Measurements from ENCODE around the gene NT5E. TPM values are rescaled to one million over a fixed set of nuclear protein-coding genes. Genes with fewer than 3 reads are reported as not detected.

NT5E gene
- total RNA-seq, 1 experiment from 2014 or later, result 15.8 TPM

DNA sequence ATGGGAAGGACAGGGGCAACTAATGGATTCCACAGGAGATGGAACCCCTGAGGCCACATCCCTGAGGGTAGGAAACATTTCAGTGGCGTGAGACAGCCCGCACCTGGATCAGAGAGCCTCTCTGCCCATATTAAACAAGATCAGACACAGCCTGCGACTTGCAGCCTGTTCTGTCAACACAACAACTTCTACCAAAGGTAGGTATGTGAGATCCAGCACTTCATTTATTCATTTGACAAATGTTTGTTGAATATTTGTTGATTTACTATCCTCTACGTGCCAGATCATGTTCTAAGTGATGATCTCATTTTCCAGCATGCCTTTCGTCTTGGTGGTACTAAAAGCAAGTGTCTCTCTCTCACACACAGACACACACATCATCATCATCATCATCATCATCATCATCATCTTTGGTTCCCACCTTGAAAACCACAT lies 43.2 kb upstream of the NT5E start:
- CTCF ChIA-PET, result no interaction called here
- H3K27ac ChIP-seq (ENCODE audit: low read length), result no peak overlapping the region
- no peaks in the 10 kb centered on the region for H3K9me3 ChIP-seq (ENCODE audit: low read length)
- H3F3A ChIP-seq (ENCODE audit: low read length, unreplicated experiment), result peaks cover 4% of the 10 kb centered on the region
- POLR2A ChIA-PET (ENCODE audit: unreplicated experiment), result no interaction called here
- H3K79me2 ChIP-seq (ENCODE audit: low read length), result no peaks in the 10 kb centered on the region
- H3K36me3 ChIP-seq (ENCODE audit: low read depth, low read length), result no peaks in the 10 kb centered on the region
- H4K20me1 ChIP-seq (ENCODE audit: low read length), result no peaks in the 10 kb centered on the region
- no peak overlapping the region for H2AFZ ChIP-seq (ENCODE audit: low read length)
- BruUV-seq (replicated peaks), result no TSS peak
- H3K27me3 ChIP-seq (ENCODE audit: low read length), result no peaks in the 10 kb centered on the region
- H3K4me2 ChIP-seq (ENCODE audit: low read length), result no peak overlapping the region
- TF ChIP-seq EZH2phosphoT487 (IDR thresholded peaks at IDR 0.05; ENCODE audit: borderline replicate concordance, low read length) (no peak), CTCF (conservative IDR thresholded peaks at IDR 0.05; ENCODE audit: low read depth, low read length) (no peak), EZH2 (IDR thresholded peaks at IDR 0.05; ENCODE audit: low read length, unreplicated experiment) (no peak)
- intact Hi-C loops (cut with micrococcal nuclease), result no loop called here
- H3K4me3 ChIP-seq (ENCODE audit: low read length), result no peak overlapping the region
- peaks cover 47% of the 10 kb centered on the region for H3K4me1 ChIP-seq (ENCODE audit: insufficient read depth, low read length)
- DNase-seq (no peak), ATAC-seq (no peak)
- H3K9ac ChIP-seq (ENCODE audit: low read length), result no peak overlapping the region
- H3K9me2 ChIP-seq (replicated peaks; ENCODE audit: low read length), result no peaks in the 10 kb centered on the region

DNA sequence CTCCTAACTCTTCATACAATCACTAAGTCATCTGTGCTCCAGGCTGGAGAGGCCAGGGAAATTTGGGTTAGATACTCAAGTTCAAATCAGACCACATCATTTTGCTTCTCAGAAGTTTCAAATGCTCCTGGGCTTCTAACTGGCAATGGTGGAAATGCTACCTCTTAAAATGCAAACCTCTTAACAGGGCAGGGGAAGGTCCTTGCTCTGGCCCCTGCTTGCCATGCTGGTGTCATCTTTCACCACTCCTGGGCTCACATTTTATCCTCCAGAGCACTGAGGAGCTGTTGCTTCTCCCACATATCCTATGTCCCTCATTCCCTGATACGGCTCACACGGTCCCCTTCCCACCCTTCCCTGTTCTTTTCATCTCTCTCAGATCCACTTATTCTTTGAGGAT lies 41.8 kb upstream of the NT5E start:
- intact Hi-C loops (cut with micrococcal nuclease), result no loop called here
- H3K9ac ChIP-seq (ENCODE audit: low read length), result no peak overlapping the region
- H3K27me3 ChIP-seq (ENCODE audit: low read length), result no peaks in the 10 kb centered on the region
- no peak overlapping the region for H3K27ac ChIP-seq (ENCODE audit: low read length)
- H2AFZ ChIP-seq (ENCODE audit: low read length), result no peak overlapping the region
- no peaks in the 10 kb centered on the region for H4K20me1 ChIP-seq (ENCODE audit: low read length)
- no peaks in the 10 kb centered on the region for H3K9me2 ChIP-seq (replicated peaks; ENCODE audit: low read length)
- no peaks in the 10 kb centered on the region for H3K9me3 ChIP-seq (ENCODE audit: low read length)
- BruUV-seq (replicated peaks), result no TSS peak
- H3K36me3 ChIP-seq (ENCODE audit: low read depth, low read length), result no peaks in the 10 kb centered on the region
- no peak for TF ChIP-seq EZH2 (IDR thresholded peaks at IDR 0.05; ENCODE audit: low read length, unreplicated experiment)
- TF ChIP-seq EZH2phosphoT487 (IDR thresholded peaks at IDR 0.05; ENCODE audit: borderline replicate concordance, low read length), result no peak
- TF ChIP-seq CTCF (conservative IDR thresholded peaks at IDR 0.05; ENCODE audit: low read depth, low read length), result no peak
- ATAC-seq (no peak), DNase-seq (no peak)
- no peaks in the 10 kb centered on the region for H3K79me2 ChIP-seq (ENCODE audit: low read length)
- POLR2A ChIA-PET (ENCODE audit: unreplicated experiment), result no interaction called here
- no peak overlapping the region for H3K4me3 ChIP-seq (ENCODE audit: low read length)
- H3F3A ChIP-seq (ENCODE audit: low read length, unreplicated experiment), result peaks cover 4% of the 10 kb centered on the region
- H3K4me1 ChIP-seq (ENCODE audit: insufficient read depth, low read length), result peaks cover 33% of the 10 kb centered on the region
- H3K4me2 ChIP-seq (ENCODE audit: low read length), result no peak overlapping the region
- CTCF ChIA-PET, result no interaction called here

GRCh38 chr6:85412911-85413430 lies 36.9 kb upstream of the NT5E start:
- CTCF ChIA-PET, result no interaction called here
- Histone ChIP-seq H3K9me3 (ENCODE audit: low read length) (no peaks in the 10 kb centered on the region), H3K79me2 (ENCODE audit: low read length) (no peaks in the 10 kb centered on the region), H3K9me2 (replicated peaks; ENCODE audit: low read length) (no peaks in the 10 kb centered on the region), H3F3A (ENCODE audit: low read length, unreplicated experiment) (no peaks in the 10 kb centered on the region), H3K9ac (ENCODE audit: low read length) (no peak overlapping the region), H3K4me2 (ENCODE audit: low read length) (no peak overlapping the region), H3K4me3 (ENCODE audit: low read length) (no peak overlapping the region), H2AFZ (ENCODE audit: low read length) (no peak overlapping the region), H4K20me1 (ENCODE audit: low read length) (no peaks in the 10 kb centered on the region), H3K36me3 (ENCODE audit: low read depth, low read length) (no peaks in the 10 kb centered on the region), H3K27me3 (ENCODE audit: low read length) (no peaks in the 10 kb centered on the region), H3K4me1 (ENCODE audit: insufficient read depth, low read length) (peaks cover 3% of the 10 kb centered on the region), H3K27ac (ENCODE audit: low read length) (no peak overlapping the region)
- DNase-seq, result no peak
- POLR2A ChIA-PET (ENCODE audit: unreplicated experiment), result no interaction called here
- ATAC-seq, result no peak
- intact Hi-C loops (cut with micrococcal nuclease), result no loop called here
- BruUV-seq (replicated peaks), result no TSS peak
- TF ChIP-seq CTCF (conservative IDR thresholded peaks at IDR 0.05; ENCODE audit: low read depth, low read length) (no peak), EZH2phosphoT487 (IDR thresholded peaks at IDR 0.05; ENCODE audit: borderline replicate concordance, low read length) (no peak), EZH2 (IDR thresholded peaks at IDR 0.05; ENCODE audit: low read length, unreplicated experiment) (no peak)
